K562 (cell line): ENCODE data around the gene PRPF8. TPM values are rescaled to one million over a fixed set of nuclear protein-coding genes. Genes with fewer than 3 reads are reported as not detected.

Source experiments
- BCOR ChIP-seq: fragments of 450-650 bp; IDR thresholded peaks from 2 replicates; pipeline ENCODE4 v1.6.1; 2016
- FOXA3 ChIP-seq, 2 experiments: fragments of 450-650 bp in 1 of 2; sonication (generic) in 1 of 2; formaldehyde crosslinking; IDR thresholded peaks in 1 of 2; conservative IDR thresholded peaks in 1 of 2; 2 replicates each; pipeline versions ENCODE4 v1.4.0 to v1.8.0; 2020 to 2022; ENCODE audit warnings: mild to moderate bottlenecking in 2 of 2, missing genetic modification reagents in 1 of 2
- polyA plus RNA-seq, 8 experiments: library from polyadenylated mRNA; depleted of rRNA in 4 of 8; stranded (reverse) in 5 of 8; unstranded in 3 of 8; fragments of >200 nt; fragmentation: Nextera tagmentation in 2 of 8; fragmentation: Illumina TruSeq in 1 of 8; extraction: Ambion mirVana in 2 of 8; extraction: Trizol in 1 of 8; gene quantifications; 2 replicates each; pipeline versions ENCODE4 v1.2.1 to v1.2.3, GENCODE V29; 2011 to 2014; ENCODE audit warnings: inconsistent platforms in 1 of 8, missing spikeins in 1 of 8
- total RNA-seq, 7 experiments: library from RNA; depleted of rRNA in 6 of 7; stranded (reverse); fragments of >200 nt in 6 of 7; fragmentation: Illumina TruSeq in 2 of 7; extraction: Trizol in 2 of 7; gene quantifications; 2 replicates each; pipeline versions ENCODE4 v1.2.1 to v1.2.3, GENCODE V29; 2011 to 2021; ENCODE audit warnings: low replicate concordance in 1 of 7
- TF ChIP-seq, protein P1 (sequence below): fragments of 450-650 bp; IDR thresholded peaks from 2 replicates; pipeline ENCODE4 v1.6.1; 2016; ENCODE audit warnings: mild to moderate bottlenecking, moderate library complexity
- TF ChIP-seq, protein P2 (sequence below): sonication (generic); formaldehyde crosslinking; IDR thresholded peaks from 2 replicates; pipeline ENCODE4 v1.8.1; 2022; ENCODE audit warnings: missing genetic modification reagents
- TF ChIP-seq, protein P3 (sequence below): fragments of 450-650 bp; IDR thresholded peaks from 2 replicates; pipeline ENCODE4 v1.6.1; 2017; ENCODE audit warnings: antibody characterized with exemption, mild to moderate bottlenecking

PRPF8 gene
- total and polyA plus RNA-seq, 9 of the 15 experiments (the other 6 are each of a cell fraction or from before 2014, with no cell fraction given): 64.3 to 294 (median 85.9) TPM

DNA sequence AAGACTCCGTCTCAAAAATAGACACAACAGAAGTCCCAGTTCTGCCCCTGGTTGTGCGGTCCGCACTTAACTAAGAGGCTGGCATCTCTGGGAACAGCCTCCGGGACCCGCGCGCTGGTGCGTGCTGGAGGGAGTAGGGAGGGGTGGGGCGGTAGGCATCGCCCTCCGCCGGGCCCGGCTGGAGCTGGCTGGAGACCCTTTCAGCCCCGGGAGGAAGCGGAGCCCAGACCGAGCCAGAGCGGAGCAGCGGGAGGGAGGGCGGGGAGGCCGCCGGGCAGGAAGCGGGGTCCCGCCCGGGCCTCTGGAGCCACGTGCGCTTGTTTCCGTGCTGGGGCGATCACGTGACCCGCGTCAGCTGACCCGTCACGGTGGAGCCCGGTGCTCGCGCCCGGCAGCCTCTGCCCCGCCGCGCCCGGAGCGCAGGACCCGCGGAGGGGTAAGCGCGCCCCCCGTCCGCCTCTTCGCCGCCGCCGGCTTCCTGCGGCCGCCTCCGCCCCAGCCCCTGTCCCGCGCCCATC is 39.7 kb upstream of the PRPF8 start, which contains the start of gene WDR81 (continued):
- TF ChIP-seq, protein P1, sequence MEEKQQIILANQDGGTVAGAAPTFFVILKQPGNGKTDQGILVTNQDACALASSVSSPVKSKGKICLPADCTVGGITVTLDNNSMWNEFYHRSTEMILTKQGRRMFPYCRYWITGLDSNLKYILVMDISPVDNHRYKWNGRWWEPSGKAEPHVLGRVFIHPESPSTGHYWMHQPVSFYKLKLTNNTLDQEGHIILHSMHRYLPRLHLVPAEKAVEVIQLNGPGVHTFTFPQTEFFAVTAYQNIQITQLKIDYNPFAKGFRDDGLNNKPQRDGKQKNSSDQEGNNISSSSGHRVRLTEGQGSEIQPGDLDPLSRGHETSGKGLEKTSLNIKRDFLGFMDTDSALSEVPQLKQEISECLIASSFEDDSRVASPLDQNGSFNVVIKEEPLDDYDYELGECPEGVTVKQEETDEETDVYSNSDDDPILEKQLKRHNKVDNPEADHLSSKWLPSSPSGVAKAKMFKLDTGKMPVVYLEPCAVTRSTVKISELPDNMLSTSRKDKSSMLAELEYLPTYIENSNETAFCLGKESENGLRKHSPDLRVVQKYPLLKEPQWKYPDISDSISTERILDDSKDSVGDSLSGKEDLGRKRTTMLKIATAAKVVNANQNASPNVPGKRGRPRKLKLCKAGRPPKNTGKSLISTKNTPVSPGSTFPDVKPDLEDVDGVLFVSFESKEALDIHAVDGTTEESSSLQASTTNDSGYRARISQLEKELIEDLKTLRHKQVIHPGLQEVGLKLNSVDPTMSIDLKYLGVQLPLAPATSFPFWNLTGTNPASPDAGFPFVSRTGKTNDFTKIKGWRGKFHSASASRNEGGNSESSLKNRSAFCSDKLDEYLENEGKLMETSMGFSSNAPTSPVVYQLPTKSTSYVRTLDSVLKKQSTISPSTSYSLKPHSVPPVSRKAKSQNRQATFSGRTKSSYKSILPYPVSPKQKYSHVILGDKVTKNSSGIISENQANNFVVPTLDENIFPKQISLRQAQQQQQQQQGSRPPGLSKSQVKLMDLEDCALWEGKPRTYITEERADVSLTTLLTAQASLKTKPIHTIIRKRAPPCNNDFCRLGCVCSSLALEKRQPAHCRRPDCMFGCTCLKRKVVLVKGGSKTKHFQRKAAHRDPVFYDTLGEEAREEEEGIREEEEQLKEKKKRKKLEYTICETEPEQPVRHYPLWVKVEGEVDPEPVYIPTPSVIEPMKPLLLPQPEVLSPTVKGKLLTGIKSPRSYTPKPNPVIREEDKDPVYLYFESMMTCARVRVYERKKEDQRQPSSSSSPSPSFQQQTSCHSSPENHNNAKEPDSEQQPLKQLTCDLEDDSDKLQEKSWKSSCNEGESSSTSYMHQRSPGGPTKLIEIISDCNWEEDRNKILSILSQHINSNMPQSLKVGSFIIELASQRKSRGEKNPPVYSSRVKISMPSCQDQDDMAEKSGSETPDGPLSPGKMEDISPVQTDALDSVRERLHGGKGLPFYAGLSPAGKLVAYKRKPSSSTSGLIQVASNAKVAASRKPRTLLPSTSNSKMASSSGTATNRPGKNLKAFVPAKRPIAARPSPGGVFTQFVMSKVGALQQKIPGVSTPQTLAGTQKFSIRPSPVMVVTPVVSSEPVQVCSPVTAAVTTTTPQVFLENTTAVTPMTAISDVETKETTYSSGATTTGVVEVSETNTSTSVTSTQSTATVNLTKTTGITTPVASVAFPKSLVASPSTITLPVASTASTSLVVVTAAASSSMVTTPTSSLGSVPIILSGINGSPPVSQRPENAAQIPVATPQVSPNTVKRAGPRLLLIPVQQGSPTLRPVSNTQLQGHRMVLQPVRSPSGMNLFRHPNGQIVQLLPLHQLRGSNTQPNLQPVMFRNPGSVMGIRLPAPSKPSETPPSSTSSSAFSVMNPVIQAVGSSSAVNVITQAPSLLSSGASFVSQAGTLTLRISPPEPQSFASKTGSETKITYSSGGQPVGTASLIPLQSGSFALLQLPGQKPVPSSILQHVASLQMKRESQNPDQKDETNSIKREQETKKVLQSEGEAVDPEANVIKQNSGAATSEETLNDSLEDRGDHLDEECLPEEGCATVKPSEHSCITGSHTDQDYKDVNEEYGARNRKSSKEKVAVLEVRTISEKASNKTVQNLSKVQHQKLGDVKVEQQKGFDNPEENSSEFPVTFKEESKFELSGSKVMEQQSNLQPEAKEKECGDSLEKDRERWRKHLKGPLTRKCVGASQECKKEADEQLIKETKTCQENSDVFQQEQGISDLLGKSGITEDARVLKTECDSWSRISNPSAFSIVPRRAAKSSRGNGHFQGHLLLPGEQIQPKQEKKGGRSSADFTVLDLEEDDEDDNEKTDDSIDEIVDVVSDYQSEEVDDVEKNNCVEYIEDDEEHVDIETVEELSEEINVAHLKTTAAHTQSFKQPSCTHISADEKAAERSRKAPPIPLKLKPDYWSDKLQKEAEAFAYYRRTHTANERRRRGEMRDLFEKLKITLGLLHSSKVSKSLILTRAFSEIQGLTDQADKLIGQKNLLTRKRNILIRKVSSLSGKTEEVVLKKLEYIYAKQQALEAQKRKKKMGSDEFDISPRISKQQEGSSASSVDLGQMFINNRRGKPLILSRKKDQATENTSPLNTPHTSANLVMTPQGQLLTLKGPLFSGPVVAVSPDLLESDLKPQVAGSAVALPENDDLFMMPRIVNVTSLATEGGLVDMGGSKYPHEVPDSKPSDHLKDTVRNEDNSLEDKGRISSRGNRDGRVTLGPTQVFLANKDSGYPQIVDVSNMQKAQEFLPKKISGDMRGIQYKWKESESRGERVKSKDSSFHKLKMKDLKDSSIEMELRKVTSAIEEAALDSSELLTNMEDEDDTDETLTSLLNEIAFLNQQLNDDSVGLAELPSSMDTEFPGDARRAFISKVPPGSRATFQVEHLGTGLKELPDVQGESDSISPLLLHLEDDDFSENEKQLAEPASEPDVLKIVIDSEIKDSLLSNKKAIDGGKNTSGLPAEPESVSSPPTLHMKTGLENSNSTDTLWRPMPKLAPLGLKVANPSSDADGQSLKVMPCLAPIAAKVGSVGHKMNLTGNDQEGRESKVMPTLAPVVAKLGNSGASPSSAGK: peak; percentile 68
- TF ChIP-seq BCOR (0 out of 2 replicates have a peak, but pooled peaks have one; percentile 2), FOXA3 (CRISPR knock-in tag; conservative IDR thresholded peaks at IDR 0.05 in 1 of 2, IDR thresholded peaks at IDR 0.05 in 1 of 2) (0 out of 4 replicates have a peak, but pooled peaks of 1 of the 2 experiments have one; percentile 22)
- TF ChIP-seq, protein P2, sequence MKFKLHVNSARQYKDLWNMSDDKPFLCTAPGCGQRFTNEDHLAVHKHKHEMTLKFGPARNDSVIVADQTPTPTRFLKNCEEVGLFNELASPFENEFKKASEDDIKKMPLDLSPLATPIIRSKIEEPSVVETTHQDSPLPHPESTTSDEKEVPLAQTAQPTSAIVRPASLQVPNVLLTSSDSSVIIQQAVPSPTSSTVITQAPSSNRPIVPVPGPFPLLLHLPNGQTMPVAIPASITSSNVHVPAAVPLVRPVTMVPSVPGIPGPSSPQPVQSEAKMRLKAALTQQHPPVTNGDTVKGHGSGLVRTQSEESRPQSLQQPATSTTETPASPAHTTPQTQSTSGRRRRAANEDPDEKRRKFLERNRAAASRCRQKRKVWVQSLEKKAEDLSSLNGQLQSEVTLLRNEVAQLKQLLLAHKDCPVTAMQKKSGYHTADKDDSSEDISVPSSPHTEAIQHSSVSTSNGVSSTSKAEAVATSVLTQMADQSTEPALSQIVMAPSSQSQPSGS (CRISPR knock-in tag): no peak
- TF ChIP-seq, protein P3, sequence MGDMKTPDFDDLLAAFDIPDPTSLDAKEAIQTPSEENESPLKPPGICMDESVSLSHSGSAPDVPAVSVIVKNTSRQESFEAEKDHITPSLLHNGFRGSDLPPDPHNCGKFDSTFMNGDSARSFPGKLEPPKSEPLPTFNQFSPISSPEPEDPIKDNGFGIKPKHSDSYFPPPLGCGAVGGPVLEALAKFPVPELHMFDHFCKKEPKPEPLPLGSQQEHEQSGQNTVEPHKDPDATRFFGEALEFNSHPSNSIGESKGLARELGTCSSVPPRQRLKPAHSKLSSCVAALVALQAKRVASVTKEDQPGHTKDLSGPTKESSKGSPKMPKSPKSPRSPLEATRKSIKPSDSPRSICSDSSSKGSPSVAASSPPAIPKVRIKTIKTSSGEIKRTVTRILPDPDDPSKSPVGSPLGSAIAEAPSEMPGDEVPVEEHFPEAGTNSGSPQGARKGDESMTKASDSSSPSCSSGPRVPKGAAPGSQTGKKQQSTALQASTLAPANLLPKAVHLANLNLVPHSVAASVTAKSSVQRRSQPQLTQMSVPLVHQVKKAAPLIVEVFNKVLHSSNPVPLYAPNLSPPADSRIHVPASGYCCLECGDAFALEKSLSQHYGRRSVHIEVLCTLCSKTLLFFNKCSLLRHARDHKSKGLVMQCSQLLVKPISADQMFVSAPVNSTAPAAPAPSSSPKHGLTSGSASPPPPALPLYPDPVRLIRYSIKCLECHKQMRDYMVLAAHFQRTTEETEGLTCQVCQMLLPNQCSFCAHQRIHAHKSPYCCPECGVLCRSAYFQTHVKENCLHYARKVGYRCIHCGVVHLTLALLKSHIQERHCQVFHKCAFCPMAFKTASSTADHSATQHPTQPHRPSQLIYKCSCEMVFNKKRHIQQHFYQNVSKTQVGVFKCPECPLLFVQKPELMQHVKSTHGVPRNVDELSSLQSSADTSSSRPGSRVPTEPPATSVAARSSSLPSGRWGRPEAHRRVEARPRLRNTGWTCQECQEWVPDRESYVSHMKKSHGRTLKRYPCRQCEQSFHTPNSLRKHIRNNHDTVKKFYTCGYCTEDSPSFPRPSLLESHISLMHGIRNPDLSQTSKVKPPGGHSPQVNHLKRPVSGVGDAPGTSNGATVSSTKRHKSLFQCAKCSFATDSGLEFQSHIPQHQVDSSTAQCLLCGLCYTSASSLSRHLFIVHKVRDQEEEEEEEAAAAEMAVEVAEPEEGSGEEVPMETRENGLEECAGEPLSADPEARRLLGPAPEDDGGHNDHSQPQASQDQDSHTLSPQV: peak; percentile 69
